HepG2 (cell line): ENCODE measurements around the gene CTDSP2. TPM values are rescaled to one million over a fixed set of nuclear protein-coding genes. Genes with fewer than 3 reads are reported as not detected.
A peak's percentile ranks its signal among the peaks of the same experiment; 100 is the strongest.

ENCODE experiments used
- KLF15 ChIP-seq: sonication (generic); formaldehyde crosslinking; IDR thresholded peaks from 2 replicates; pipeline ENCODE4 v1.8.1; 2023; ENCODE audit warnings: borderline replicate concordance, mild to moderate bottlenecking, inconsistent platforms, missing genetic modification reagents, mixed read lengths
- MAFF ChIP-seq: IDR thresholded peaks from 2 replicates; pipeline ENCODE4 v1.6.1; 2011; ENCODE audit warnings: low read depth, low read length, improper control_type of control experiment
- MYNN ChIP-seq: sonication (generic); formaldehyde crosslinking; IDR thresholded peaks from 2 replicates; pipeline ENCODE4 v1.4.0; 2020; ENCODE audit warnings: mild to moderate bottlenecking, low read depth, missing genetic modification reagents
- NFIB ChIP-seq: sonication (generic); formaldehyde crosslinking; IDR thresholded peaks from 2 replicates; pipeline ENCODE4 v1.9.0; 2021; ENCODE audit warnings: missing genetic modification reagents, mild to moderate bottlenecking, borderline replicate concordance
- NKX3-1 ChIP-seq: sonication (generic); formaldehyde crosslinking; IDR thresholded peaks from 2 replicates; pipeline ENCODE4 v1.5.0; 2020; ENCODE audit warnings: missing genetic modification reagents
- ZNF749 ChIP-seq: sonication (generic); formaldehyde crosslinking; IDR thresholded peaks from 2 replicates; pipeline ENCODE4 v1.8.0; 2022; ENCODE audit warnings: mild to moderate bottlenecking, missing genetic modification reagents, moderate library complexity, borderline replicate concordance
- polyA plus RNA-seq, 8 experiments: library from polyadenylated mRNA; depleted of rRNA in 3 of 8; stranded (reverse) in 7 of 8; unstranded in 1 of 8; fragments of >200 nt; fragmentation: Illumina TruSeq in 4 of 8; extraction: Trizol in 4 of 8; gene quantifications; 2 replicates each; pipeline versions ENCODE4 v1.2.1 to v1.2.3, GENCODE V29; 2011 to 2016; ENCODE audit warnings: low read depth in 4 of 8, missing spikeins in 1 of 8, mixed read lengths in 1 of 8; ENCODE audit not compliant: insufficient read depth in 1 of 8
- total RNA-seq, 5 experiments: library from RNA; depleted of rRNA; stranded (reverse); fragments of >200 nt; fragmentation: Illumina TruSeq; extraction: Trizol; gene quantifications; 2 replicates each; pipeline ENCODE4 v1.2.3, GENCODE V29; 2016; ENCODE audit warnings: low read depth in 1 of 5
- TF ChIP-seq, protein P1 (sequence below): sonication (generic); formaldehyde crosslinking; IDR thresholded peaks from 2 replicates; pipeline ENCODE4 v1.4.0; 2020; ENCODE audit warnings: missing genetic modification reagents
- TF ChIP-seq, protein P2 (sequence below): IDR thresholded peaks from 2 replicates; pipeline ENCODE4 v1.6.1; 2016
- TF ChIP-seq, protein P3 (sequence below): sonication (generic); formaldehyde crosslinking; IDR thresholded peaks from 2 replicates; pipeline ENCODE4 v1.4.0; 2020; ENCODE audit warnings: missing genetic modification reagents, mild to moderate bottlenecking, borderline replicate concordance
- TF ChIP-seq, protein P4 (sequence below): sonication (generic); formaldehyde crosslinking; IDR thresholded peaks from 2 replicates; pipeline ENCODE4 v1.4.0; 2020; ENCODE audit warnings: mild to moderate bottlenecking, missing genetic modification reagents
- TF ChIP-seq, protein P5 (sequence below): IDR thresholded peaks from 2 replicates; pipeline ENCODE4 v1.6.1; 2016; ENCODE audit warnings: missing biosample characterization, missing genetic modification reagents, low read depth
- TF ChIP-seq, protein P6 (sequence below): sonication (generic); formaldehyde crosslinking; IDR thresholded peaks from 2 replicates; pipeline ENCODE4 v1.5.1; 2020; ENCODE audit warnings: missing genetic modification reagents, mild to moderate bottlenecking, borderline replicate concordance

Gene CTDSP2
- total and polyA plus RNA-seq, 2 of the 13 experiments (the other 11 are each of a cell fraction or from before 2014, with no cell fraction given) = 38.1 to 82.5 TPM

DNA sequence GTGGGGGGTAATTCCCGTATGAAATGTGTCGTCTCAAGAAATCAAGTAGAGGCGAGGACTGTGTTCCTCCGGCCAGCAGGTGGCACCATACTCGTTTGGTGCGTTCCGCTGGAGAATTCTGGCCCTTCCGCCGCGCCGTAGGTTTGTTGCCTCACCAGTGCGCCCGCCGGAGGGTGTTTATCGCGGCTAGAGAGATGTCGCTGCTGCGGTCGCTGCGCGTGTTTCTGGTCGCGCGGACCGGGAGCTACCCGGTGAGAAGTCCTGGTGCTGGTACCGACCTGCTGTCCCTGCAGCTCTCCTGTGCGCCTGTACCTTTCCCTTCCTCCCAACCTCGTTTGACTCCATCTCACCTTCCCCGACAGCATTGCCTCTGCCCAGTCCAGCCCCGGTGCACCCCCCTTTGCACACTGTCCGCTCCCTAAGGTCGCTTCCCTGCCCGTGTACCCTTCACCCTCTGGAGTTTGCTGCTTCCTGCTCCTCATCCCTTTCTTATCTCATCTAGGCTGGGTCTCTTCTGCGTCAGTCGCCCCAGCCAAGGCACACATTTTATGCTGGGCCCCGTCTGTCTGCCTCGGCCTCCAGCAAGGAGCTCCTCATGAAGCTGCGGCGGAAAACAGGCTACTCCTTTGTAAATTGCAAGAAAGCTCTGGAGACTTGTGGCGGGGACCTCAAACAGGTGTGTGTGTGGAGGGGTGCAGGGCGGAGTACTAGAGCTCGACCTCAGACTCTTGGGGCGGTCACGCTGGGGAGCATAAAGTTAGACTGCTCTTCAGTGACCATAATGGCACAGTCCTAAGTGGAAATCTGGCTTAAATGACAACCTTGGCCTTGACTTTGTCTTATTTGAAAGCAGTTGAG is 63.7 kb downstream of the CTDSP2 start, which contains the start of gene TSFM (continued):
- TF ChIP-seq NKX3-1 (CRISPR knock-in tag) (0 out of 2 replicates have a peak, but pooled peaks have one; percentile 65), NFIB (CRISPR knock-in tag) (no peak), MYNN (no peak), KLF15 (CRISPR knock-in tag) (no peak), ZNF749 (CRISPR knock-in tag) (0 out of 2 replicates have a peak, but pooled peaks have one; percentile 48), MAFF (no peak)
- TF ChIP-seq, protein P1, sequence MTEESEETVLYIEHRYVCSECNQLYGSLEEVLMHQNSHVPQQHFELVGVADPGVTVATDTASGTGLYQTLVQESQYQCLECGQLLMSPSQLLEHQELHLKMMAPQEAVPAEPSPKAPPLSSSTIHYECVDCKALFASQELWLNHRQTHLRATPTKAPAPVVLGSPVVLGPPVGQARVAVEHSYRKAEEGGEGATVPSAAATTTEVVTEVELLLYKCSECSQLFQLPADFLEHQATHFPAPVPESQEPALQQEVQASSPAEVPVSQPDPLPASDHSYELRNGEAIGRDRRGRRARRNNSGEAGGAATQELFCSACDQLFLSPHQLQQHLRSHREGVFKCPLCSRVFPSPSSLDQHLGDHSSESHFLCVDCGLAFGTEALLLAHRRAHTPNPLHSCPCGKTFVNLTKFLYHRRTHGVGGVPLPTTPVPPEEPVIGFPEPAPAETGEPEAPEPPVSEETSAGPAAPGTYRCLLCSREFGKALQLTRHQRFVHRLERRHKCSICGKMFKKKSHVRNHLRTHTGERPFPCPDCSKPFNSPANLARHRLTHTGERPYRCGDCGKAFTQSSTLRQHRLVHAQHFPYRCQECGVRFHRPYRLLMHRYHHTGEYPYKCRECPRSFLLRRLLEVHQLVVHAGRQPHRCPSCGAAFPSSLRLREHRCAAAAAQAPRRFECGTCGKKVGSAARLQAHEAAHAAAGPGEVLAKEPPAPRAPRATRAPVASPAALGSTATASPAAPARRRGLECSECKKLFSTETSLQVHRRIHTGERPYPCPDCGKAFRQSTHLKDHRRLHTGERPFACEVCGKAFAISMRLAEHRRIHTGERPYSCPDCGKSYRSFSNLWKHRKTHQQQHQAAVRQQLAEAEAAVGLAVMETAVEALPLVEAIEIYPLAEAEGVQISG (CRISPR knock-in tag) = peak; percentile 100
- TF ChIP-seq, protein P2, sequence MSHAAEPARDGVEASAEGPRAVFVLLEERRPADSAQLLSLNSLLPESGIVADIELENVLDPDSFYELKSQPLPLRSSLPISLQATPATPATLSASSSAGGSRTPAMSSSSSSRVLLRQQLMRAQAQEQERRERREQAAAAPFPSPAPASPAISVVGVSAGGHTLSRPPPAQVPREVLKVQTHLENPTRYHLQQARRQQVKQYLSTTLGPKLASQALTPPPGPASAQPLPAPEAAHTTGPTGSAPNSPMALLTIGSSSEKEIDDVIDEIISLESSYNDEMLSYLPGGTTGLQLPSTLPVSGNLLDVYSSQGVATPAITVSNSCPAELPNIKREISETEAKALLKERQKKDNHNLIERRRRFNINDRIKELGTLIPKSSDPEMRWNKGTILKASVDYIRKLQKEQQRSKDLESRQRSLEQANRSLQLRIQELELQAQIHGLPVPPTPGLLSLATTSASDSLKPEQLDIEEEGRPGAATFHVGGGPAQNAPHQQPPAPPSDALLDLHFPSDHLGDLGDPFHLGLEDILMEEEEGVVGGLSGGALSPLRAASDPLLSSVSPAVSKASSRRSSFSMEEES = peak; percentile 76; the same call in 1 of the 2 replicates
- TF ChIP-seq, protein P3, sequence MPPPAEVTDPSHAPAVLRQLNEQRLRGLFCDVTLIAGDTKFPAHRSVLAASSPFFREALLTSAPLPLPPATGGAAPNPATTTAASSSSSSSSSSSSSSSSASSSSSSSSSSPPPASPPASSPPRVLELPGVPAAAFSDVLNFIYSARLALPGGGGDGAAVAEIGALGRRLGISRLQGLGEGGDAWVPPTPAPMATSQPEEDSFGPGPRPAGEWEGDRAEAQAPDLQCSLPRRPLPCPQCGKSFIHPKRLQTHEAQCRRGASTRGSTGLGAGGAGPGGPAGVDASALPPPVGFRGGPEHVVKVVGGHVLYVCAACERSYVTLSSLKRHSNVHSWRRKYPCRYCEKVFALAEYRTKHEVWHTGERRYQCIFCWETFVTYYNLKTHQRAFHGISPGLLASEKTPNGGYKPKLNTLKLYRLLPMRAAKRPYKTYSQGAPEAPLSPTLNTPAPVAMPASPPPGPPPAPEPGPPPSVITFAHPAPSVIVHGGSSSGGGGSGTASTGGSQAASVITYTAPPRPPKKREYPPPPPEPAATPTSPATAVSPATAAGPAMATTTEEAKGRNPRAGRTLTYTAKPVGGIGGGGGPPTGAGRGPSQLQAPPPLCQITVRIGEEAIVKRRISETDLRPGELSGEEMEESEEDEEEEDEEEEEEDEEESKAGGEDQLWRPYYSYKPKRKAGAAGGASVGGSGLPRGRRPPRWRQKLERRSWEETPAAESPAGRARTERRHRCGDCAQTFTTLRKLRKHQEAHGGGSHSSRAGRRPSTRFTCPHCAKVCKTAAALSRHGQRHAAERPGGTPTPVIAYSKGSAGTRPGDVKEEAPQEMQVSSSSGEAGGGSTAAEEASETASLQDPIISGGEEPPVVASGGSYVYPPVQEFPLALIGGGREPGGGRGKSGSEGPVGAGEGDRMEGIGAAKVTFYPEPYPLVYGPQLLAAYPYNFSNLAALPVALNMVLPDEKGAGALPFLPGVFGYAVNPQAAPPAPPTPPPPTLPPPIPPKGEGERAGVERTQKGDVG (CRISPR knock-in tag) = no peak
- TF ChIP-seq, protein P4, sequence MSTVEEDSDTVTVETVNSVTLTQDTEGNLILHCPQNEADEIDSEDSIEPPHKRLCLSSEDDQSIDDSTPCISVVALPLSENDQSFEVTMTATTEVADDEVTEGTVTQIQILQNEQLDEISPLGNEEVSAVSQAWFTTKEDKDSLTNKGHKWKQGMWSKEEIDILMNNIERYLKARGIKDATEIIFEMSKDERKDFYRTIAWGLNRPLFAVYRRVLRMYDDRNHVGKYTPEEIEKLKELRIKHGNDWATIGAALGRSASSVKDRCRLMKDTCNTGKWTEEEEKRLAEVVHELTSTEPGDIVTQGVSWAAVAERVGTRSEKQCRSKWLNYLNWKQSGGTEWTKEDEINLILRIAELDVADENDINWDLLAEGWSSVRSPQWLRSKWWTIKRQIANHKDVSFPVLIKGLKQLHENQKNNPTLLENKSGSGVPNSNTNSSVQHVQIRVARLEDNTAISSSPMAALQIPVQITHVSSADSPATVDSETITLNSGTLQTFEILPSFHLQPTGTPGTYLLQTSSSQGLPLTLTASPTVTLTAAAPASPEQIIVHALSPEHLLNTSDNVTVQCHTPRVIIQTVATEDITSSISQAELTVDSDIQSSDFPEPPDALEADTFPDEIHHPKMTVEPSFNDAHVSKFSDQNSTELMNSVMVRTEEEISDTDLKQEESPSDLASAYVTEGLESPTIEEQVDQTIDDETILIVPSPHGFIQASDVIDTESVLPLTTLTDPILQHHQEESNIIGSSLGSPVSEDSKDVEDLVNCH = no peak
- TF ChIP-seq, protein P5, sequence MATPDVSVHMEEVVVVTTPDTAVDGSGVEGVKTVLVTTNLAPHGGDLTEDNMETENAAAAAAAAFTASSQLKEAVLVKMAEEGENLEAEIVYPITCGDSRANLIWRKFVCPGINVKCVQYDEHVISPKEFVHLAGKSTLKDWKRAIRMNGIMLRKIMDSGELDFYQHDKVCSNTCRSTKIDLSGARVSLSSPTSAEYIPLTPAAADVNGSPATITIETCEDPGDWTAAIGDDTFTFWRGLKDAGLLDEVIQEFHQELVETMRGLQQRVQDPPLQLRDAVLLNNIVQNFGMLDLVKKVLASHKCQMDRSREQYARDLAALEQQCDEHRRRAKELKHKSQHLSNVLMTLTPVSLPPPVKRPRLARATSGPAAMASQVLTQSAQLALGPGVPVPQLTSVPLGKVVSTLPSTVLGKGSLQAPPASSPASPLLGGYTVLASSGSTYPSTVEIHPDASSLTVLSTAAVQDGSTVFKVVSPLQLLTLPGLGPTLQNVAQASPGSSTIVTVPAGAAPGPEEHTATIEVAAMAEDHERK (CRISPR knock-in tag) = peak; percentile 26; the same call in 1 of the 2 replicates
- TF ChIP-seq, protein P6, sequence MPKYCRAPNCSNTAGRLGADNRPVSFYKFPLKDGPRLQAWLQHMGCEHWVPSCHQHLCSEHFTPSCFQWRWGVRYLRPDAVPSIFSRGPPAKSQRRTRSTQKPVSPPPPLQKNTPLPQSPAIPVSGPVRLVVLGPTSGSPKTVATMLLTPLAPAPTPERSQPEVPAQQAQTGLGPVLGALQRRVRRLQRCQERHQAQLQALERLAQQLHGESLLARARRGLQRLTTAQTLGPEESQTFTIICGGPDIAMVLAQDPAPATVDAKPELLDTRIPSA = peak; percentile 80; the same call in 1 of the 2 replicates
